HepG2 (cell line): Measurements from ENCODE around the gene SCN8A. TPM values are rescaled to one million over a fixed set of nuclear protein-coding genes. Genes with fewer than 3 reads are reported as not detected.

Experiments used
- ATAC-seq: fragments of 200-7000 bp; cut with Tn5 transposase; 3 replicates; pipeline ENCODE4 v1.9.1; 2020; ENCODE audit warnings: mild to moderate bottlenecking, moderate library complexity
- BruUV-seq: library from RNA; stranded (reverse); fragments of 400-500 nt; replicated peaks from 2 replicates; lab custom pipeline; 2021; lab: Mats Ljungman, UMichigan
- CTCF ChIA-PET: fragments of 300-600 bp; formaldehyde crosslinking; extraction: SDS; loops from one replicate; lab custom pipeline; 2021; ENCODE audit warnings: low total read pairs, inconsistent platforms, low intra/inter-chr PET ratio; lab: Yijun Ruan, JAX
- POLR2A ChIA-PET: fragments of 350-600 bp; sonication (Branson Sonifier 250); formaldehyde crosslinking; loops from one replicate; lab custom pipeline; 2020; ENCODE audit warnings: antibody characterized with exemption, inconsistent platforms; lab: Yijun Ruan, JAX
- DNase-seq: peaks from one replicate; pipeline ENCODE4 v3.0.0-alpha.2; 2015; ENCODE audit warnings: low spot score
- FAIRE-seq: peaks from 3 replicates; lab custom pipeline; 2011; peaks lifted over from hg19 to GRCh38; lab: Jason Lieb, UNC
- H2AFZ ChIP-seq: one replicate; pipeline ENCODE4 v1.6.1; 2011; ENCODE audit warnings: low read length, inconsistent platforms
- H3K27ac ChIP-seq: fragments of 300-600 bp; 3 replicates; pipeline ENCODE4 v1.8.0; 2011; ENCODE audit warnings: mixed run types, mild to moderate bottlenecking, mixed read lengths, low read length, inconsistent platforms; ENCODE audit not compliant: insufficient read depth; ENCODE audit errors: extremely low read length
- H3K27me3 ChIP-seq, 2 experiments: fragments of 200-600 bp in 1 of 2; 2 replicates in 1 of 2; 3 replicates in 1 of 2; pipeline versions ENCODE4 v1.6.0 to v1.8.0; 2011; ENCODE audit warnings: low read length in 2 of 2, mild to moderate bottlenecking in 2 of 2, moderate library complexity in 2 of 2, inconsistent platforms in 1 of 2; ENCODE audit not compliant: insufficient read depth in 2 of 2, control insufficient read depth in 1 of 2
- H3K36me3 ChIP-seq, 2 experiments: fragments of 200-600 bp in 1 of 2; replicated peaks in 1 of 2; 2 replicates in 1 of 2; 3 replicates in 1 of 2; pipeline versions ENCODE4 v1.5.1 to v1.8.0; 2011; ENCODE audit warnings: low read length in 2 of 2, inconsistent platforms in 1 of 2; ENCODE audit not compliant: insufficient read depth in 2 of 2, control insufficient read depth in 1 of 2
- H3K4me1 ChIP-seq: 2 replicates; pipeline ENCODE4 v1.5.1; 2012; ENCODE audit warnings: low read length, inconsistent platforms; ENCODE audit not compliant: insufficient read depth
- H3K4me2 ChIP-seq: 2 replicates; pipeline ENCODE4 v1.6.0; 2011; ENCODE audit warnings: low read depth, low read length, inconsistent platforms
- H3K4me3 ChIP-seq, 3 experiments: fragments of 200-600 bp in 1 of 3; sonication (generic), shearing (Covaris generic) in 1 of 3; replicated peaks in 1 of 3; 2 replicates each; pipeline ENCODE4 v1.5.1; 2011 to 2016; ENCODE audit warnings: low read length in 3 of 3, inconsistent platforms in 2 of 3, low read depth in 2 of 3, mild to moderate bottlenecking in 2 of 3, control low read depth in 1 of 3, mixed read lengths in 1 of 3; ENCODE audit not compliant: insufficient read depth in 1 of 3
- H3K79me2 ChIP-seq: one replicate; pipeline ENCODE4 v1.6.1; 2011; ENCODE audit warnings: low read length, inconsistent platforms; ENCODE audit not compliant: insufficient read depth
- H3K9ac ChIP-seq: 2 replicates; pipeline ENCODE4 v1.6.0; 2011; ENCODE audit warnings: mild to moderate bottlenecking, low read depth, low read length, inconsistent platforms; ENCODE audit not compliant: insufficient read depth
- H3K9me3 ChIP-seq: 2 replicates; pipeline ENCODE4 v1.5.1; 2012; ENCODE audit warnings: mild to moderate bottlenecking, low read length
- H4K20me1 ChIP-seq: 2 replicates; pipeline ENCODE4 v1.6.0; 2011; ENCODE audit warnings: inconsistent platforms, mild to moderate bottlenecking, low read length, moderate library complexity; ENCODE audit not compliant: insufficient read depth
- CBX1 ChIP-seq: IDR thresholded peaks from one replicate; pipeline ENCODE4 v1.6.1; 2016; ENCODE audit warnings: antibody characterized with exemption, low read depth
- GABPB1 ChIP-seq: IDR thresholded peaks from 2 replicates; pipeline ENCODE4 v1.6.1; 2016; ENCODE audit warnings: mild to moderate bottlenecking, missing genetic modification reagents, moderate library complexity, missing compliant biosample characterization
- MEF2D ChIP-seq: sonication (generic); formaldehyde crosslinking; IDR thresholded peaks from 2 replicates; pipeline ENCODE4 v1.5.1; 2020; ENCODE audit warnings: mild to moderate bottlenecking, missing genetic modification reagents
- ONECUT2 ChIP-seq: sonication (generic); formaldehyde crosslinking; IDR thresholded peaks from 2 replicates; pipeline ENCODE4 v1.4.0; 2020; ENCODE audit warnings: missing genetic modification reagents
- ZBTB38 ChIP-seq: sonication (generic); formaldehyde crosslinking; IDR thresholded peaks from 2 replicates; pipeline ENCODE4 v1.5.1; 2020; ENCODE audit warnings: mild to moderate bottlenecking, missing genetic modification reagents
- ZNF256 ChIP-seq: sonication (generic); formaldehyde crosslinking; conservative IDR thresholded peaks from 2 replicates; pipeline ENCODE4 v1.4.0; 2020; ENCODE audit warnings: missing genetic modification reagents
- ZNF839 ChIP-seq: sonication (generic); formaldehyde crosslinking; IDR thresholded peaks from 2 replicates; pipeline ENCODE4 v1.4.0; 2020; ENCODE audit warnings: missing genetic modification reagents, mild to moderate bottlenecking, borderline replicate concordance
- WGBS: methylation state at CpG from one replicate; pipeline ENCODE4 v1.1.6; 2017; ENCODE audit warnings: low lambda C conversion rate; 5-methylcytosine and 5-hydroxymethylcytosine counted together
- in situ Hi-C: cut with HindIII; loops from 2 replicates; pipeline ENCODE4 v1.10.0; 2017; ENCODE audit warnings: low pct_unique_long_range_greater_than_20kb; ENCODE audit not compliant: extremely low pct_ligation_motif_present
- intact Hi-C: fragments of 100-400 bp; cut with micrococcal nuclease; formaldehyde crosslinking; loops from one replicate; pipeline ENCODE4 v1.10.0; 2022; ENCODE audit not compliant: unreplicated experiment
- polyA plus RNA-seq, 8 experiments: library from polyadenylated mRNA; depleted of rRNA in 3 of 8; stranded (reverse) in 7 of 8; unstranded in 1 of 8; fragments of >200 nt; fragmentation: Illumina TruSeq in 4 of 8; extraction: Trizol in 4 of 8; gene quantifications; 2 replicates each; pipeline versions ENCODE4 v1.2.1 to v1.2.3, GENCODE V29; 2011 to 2016; ENCODE audit warnings: low read depth in 4 of 8, missing spikeins in 1 of 8, mixed read lengths in 1 of 8; ENCODE audit not compliant: insufficient read depth in 1 of 8
- total RNA-seq, 5 experiments: library from RNA; depleted of rRNA; stranded (reverse); fragments of >200 nt; fragmentation: Illumina TruSeq; extraction: Trizol; gene quantifications; 2 replicates each; pipeline ENCODE4 v1.2.3, GENCODE V29; 2016; ENCODE audit warnings: low read depth in 1 of 5
- TF ChIP-seq, protein P1 (sequence below): sonication (generic); formaldehyde crosslinking; IDR thresholded peaks from 2 replicates; pipeline ENCODE4 v1.5.0; 2020; ENCODE audit warnings: mild to moderate bottlenecking, missing genetic modification reagents
- TF ChIP-seq, protein P2 (sequence below): sonication (generic); formaldehyde crosslinking; IDR thresholded peaks from 2 replicates; pipeline ENCODE4 v1.4.0; 2020; ENCODE audit warnings: missing genetic modification reagents, mild to moderate bottlenecking, borderline replicate concordance
- TF ChIP-seq, protein P3 (sequence below): sonication (generic); formaldehyde crosslinking; IDR thresholded peaks from 2 replicates; pipeline ENCODE4 v1.5.0; 2020; ENCODE audit warnings: mild to moderate bottlenecking, missing genetic modification reagents, borderline replicate concordance

SCN8A gene
- total and polyA plus RNA-seq, 2 of the 13 experiments (the other 11 are each of a cell fraction or from before 2014, with no cell fraction given), result 0.57 to 1.4 TPM

DNA sequence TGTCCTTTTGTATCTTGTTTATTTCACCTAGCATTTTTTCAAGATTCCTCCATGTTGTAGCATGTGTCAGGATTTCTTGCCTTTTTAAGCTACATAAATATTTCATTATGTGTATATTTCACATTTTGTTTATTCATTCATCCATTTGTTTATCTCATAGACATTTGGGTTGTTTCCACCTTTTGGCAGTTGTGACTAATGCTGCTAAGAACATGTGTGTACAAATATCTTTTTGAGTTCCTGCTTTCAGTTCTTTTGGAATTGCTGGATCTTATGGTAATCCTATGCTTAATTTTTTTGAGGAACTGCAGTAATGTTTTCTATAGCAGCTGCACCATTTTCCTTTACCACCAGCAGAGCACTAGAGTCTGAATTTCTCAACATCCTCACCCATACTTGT, 62.4 kb downstream of the SCN8A start (continued):
- TF ChIP-seq, protein P1, sequence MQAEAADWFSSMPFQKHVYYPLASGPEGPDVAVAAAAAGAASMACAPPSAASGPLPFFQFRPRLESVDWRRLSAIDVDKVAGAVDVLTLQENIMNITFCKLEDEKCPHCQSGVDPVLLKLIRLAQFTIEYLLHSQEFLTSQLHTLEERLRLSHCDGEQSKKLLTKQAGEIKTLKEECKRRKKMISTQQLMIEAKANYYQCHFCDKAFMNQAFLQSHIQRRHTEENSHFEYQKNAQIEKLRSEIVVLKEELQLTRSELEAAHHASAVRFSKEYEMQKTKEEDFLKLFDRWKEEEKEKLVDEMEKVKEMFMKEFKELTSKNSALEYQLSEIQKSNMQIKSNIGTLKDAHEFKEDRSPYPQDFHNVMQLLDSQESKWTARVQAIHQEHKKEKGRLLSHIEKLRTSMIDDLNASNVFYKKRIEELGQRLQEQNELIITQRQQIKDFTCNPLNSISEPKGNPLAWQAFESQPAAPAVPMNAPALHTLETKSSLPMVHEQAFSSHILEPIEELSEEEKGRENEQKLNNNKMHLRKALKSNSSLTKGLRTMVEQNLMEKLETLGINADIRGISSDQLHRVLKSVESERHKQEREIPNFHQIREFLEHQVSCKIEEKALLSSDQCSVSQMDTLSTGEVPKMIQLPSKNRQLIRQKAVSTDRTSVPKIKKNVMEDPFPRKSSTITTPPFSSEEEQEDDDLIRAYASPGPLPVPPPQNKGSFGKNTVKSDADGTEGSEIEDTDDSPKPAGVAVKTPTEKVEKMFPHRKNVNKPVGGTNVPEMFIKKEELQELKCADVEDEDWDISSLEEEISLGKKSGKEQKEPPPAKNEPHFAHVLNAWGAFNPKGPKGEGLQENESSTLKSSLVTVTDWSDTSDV (CRISPR knock-in tag), result no peak
- TF ChIP-seq GABPB1 (CRISPR knock-in tag) (no peak), ZBTB38 (CRISPR knock-in tag) (no peak), ZNF839 (no peak), MEF2D (CRISPR knock-in tag) (no peak), ONECUT2 (no peak)
- TF ChIP-seq, protein P2, sequence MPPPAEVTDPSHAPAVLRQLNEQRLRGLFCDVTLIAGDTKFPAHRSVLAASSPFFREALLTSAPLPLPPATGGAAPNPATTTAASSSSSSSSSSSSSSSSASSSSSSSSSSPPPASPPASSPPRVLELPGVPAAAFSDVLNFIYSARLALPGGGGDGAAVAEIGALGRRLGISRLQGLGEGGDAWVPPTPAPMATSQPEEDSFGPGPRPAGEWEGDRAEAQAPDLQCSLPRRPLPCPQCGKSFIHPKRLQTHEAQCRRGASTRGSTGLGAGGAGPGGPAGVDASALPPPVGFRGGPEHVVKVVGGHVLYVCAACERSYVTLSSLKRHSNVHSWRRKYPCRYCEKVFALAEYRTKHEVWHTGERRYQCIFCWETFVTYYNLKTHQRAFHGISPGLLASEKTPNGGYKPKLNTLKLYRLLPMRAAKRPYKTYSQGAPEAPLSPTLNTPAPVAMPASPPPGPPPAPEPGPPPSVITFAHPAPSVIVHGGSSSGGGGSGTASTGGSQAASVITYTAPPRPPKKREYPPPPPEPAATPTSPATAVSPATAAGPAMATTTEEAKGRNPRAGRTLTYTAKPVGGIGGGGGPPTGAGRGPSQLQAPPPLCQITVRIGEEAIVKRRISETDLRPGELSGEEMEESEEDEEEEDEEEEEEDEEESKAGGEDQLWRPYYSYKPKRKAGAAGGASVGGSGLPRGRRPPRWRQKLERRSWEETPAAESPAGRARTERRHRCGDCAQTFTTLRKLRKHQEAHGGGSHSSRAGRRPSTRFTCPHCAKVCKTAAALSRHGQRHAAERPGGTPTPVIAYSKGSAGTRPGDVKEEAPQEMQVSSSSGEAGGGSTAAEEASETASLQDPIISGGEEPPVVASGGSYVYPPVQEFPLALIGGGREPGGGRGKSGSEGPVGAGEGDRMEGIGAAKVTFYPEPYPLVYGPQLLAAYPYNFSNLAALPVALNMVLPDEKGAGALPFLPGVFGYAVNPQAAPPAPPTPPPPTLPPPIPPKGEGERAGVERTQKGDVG, result no peak

DNA sequence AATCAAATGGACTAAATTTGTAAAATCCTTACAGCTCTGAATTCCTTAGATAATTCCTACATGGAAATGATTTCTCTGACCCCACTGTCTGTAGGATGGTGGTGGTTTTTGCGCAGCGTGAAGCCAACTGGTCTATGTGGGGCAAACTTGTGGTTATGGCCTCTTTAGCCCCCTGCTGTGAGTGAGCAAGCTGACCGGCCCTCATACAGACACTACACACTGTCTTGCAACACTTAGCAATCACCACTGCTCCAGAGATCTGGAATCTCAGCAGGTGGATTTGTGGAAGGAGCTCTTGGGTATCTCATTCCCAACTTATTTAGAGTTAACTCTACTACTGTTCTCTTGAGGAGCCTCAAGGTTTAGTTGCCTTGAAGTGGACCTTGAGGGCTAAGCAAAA, 70.2 kb downstream of the SCN8A start:
- in situ Hi-C loops, result no loop called here
- no peak for ATAC-seq
- POLR2A ChIA-PET, result interaction anchor here (2.4 kb wide), 1 partner anchor 23 kb away, joined by 5 read pairs; no protein-coding TSS in a partner anchor
- no peaks in the 10 kb centered on the region for H3K27me3 ChIP-seq
- intact Hi-C loops, result no loop called here
- no peak overlapping the region for H3K27ac ChIP-seq
- DNase-seq, result no peak
- no peak for FAIRE-seq
- H3K9me3 ChIP-seq, result no peaks in the 10 kb centered on the region
- no peak overlapping the region for H3K4me2 ChIP-seq
- H2AFZ ChIP-seq, result no peak overlapping the region
- no peaks in the 10 kb centered on the region for H3K36me3 ChIP-seq
- H3K4me1 ChIP-seq, result peaks cover 28% of the 10 kb centered on the region
- H3K79me2 ChIP-seq, result no peaks in the 10 kb centered on the region
- CTCF ChIA-PET, result no interaction called here
- H3K4me3 ChIP-seq, result no peak overlapping the region
- no TSS peak for BruUV-seq
- no peak overlapping the region for H3K9ac ChIP-seq
- WGBS, result 54% methylated on average over 3 of the region's 3 CpGs
- H4K20me1 ChIP-seq, result no peaks in the 10 kb centered on the region; the same call in 1 of the 2 replicates
- TF ChIP-seq ZNF256 (CRISPR knock-in tag), result no peak
- TF ChIP-seq CBX1, result no peak
- TF ChIP-seq, protein P3, sequence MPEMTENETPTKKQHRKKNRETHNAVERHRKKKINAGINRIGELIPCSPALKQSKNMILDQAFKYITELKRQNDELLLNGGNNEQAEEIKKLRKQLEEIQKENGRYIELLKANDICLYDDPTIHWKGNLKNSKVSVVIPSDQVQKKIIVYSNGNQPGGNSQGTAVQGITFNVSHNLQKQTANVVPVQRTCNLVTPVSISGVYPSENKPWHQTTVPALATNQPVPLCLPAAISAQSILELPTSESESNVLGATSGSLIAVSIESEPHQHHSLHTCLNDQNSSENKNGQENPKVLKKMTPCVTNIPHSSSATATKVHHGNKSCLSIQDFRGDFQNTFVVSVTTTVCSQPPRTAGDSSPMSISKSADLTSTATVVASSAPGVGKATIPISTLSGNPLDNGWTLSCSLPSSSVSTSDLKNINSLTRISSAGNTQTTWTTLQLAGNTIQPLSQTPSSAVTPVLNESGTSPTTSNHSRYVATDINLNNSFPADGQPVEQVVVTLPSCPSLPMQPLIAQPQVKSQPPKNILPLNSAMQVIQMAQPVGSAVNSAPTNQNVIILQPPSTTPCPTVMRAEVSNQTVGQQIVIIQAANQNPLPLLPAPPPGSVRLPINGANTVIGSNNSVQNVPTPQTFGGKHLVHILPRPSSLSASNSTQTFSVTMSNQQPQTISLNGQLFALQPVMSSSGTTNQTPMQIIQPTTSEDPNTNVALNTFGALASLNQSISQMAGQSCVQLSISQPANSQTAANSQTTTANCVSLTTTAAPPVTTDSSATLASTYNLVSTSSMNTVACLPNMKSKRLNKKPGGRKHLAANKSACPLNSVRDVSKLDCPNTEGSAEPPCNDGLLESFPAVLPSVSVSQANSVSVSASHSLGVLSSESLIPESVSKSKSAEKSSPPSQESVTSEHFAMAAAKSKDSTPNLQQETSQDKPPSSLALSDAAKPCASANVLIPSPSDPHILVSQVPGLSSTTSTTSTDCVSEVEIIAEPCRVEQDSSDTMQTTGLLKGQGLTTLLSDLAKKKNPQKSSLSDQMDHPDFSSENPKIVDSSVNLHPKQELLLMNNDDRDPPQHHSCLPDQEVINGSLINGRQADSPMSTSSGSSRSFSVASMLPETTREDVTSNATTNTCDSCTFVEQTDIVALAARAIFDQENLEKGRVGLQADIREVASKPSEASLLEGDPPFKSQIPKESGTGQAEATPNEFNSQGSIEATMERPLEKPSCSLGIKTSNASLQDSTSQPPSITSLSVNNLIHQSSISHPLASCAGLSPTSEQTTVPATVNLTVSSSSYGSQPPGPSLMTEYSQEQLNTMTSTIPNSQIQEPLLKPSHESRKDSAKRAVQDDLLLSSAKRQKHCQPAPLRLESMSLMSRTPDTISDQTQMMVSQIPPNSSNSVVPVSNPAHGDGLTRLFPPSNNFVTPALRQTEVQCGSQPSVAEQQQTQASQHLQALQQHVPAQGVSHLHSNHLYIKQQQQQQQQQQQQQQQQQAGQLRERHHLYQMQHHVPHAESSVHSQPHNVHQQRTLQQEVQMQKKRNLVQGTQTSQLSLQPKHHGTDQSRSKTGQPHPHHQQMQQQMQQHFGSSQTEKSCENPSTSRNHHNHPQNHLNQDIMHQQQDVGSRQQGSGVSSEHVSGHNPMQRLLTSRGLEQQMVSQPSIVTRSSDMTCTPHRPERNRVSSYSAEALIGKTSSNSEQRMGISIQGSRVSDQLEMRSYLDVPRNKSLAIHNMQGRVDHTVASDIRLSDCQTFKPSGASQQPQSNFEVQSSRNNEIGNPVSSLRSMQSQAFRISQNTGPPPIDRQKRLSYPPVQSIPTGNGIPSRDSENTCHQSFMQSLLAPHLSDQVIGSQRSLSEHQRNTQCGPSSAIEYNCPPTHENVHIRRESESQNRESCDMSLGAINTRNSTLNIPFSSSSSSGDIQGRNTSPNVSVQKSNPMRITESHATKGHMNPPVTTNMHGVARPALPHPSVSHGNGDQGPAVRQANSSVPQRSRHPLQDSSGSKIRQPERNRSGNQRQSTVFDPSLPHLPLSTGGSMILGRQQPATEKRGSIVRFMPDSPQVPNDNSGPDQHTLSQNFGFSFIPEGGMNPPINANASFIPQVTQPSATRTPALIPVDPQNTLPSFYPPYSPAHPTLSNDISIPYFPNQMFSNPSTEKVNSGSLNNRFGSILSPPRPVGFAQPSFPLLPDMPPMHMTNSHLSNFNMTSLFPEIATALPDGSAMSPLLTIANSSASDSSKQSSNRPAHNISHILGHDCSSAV (CRISPR knock-in tag), result no peak
